Vagina (tissue), 2 donors: ENCODE results near the gene DAPK2. TPM values are rescaled to one million over a fixed set of nuclear protein-coding genes. Genes with fewer than 3 reads are reported as not detected.

Experiments
- DNase-seq, 2 donors: peaks; one replicate each; pipeline ENCODE4 v3.0.0-alpha.2; 2017; ENCODE audit errors: extremely low spot score in 2 of 2
- H3K27ac ChIP-seq: fragments of 200-600 bp; sonication (generic); one replicate; pipeline ENCODE4 v1.5.1; 2019
- H3K27me3 ChIP-seq: fragments of 200-600 bp; sonication (generic); one replicate; pipeline ENCODE4 v1.5.1; 2019
- H3K36me3 ChIP-seq, 2 donors: fragments of 200-600 bp; sonication (generic); one replicate each; pipeline ENCODE4 v1.5.1; 2017 to 2019
- H3K4me1 ChIP-seq: fragments of 200-600 bp; sonication (generic); one replicate; pipeline ENCODE4 v1.5.1; 2019
- H3K4me3 ChIP-seq, 2 donors: fragments of 200-600 bp; sonication (generic); 1 replicate in 1 of 2; 2 replicates in 1 of 2; pipeline ENCODE4 v1.5.1; 2016 to 2019
- H3K9me3 ChIP-seq: fragments of 200-600 bp; sonication (generic); one replicate; pipeline ENCODE4 v1.5.1; 2019
- POLR2A ChIP-seq, 2 donors: fragments of 450-650 bp; IDR thresholded peaks; one replicate each; pipeline ENCODE4 v1.6.1; 2017; ENCODE audit warnings: antibody characterized with exemption in 2 of 2, mild to moderate bottlenecking in 2 of 2, moderate library complexity in 2 of 2
- POLR2AphosphoS5 ChIP-seq, 2 donors: sonication (generic); formaldehyde crosslinking; IDR thresholded peaks; one replicate each; pipeline ENCODE4 v1.9.0; 2017; ENCODE audit warnings: antibody characterized with exemption in 2 of 2, mild to moderate bottlenecking in 2 of 2, low read depth in 1 of 2; ENCODE audit not compliant: insufficient read depth in 1 of 2
- intact Hi-C: fragments of 100-400 bp; cut with DNase I; formaldehyde crosslinking; loops from one replicate; pipeline ENCODE4 v1.15.1; 2023
- total RNA-seq: library from RNA; depleted of rRNA; stranded (reverse); fragments of >200 nt; gene quantifications from one replicate; pipeline ENCODE4 v1.2.3, GENCODE V29; 2016
- TF ChIP-seq, protein P1 (sequence below), 3 experiments: fragments of 450-650 bp in 2 of 3; fragments of 200-600 bp in 1 of 3; sonication (generic) in 1 of 3; IDR thresholded peaks; one replicate each; pipeline ENCODE4 v1.5.1; 2017 to 2019; ENCODE audit warnings: antibody characterized with exemption in 3 of 3, mild to moderate bottlenecking in 2 of 3, moderate library complexity in 2 of 3

The DAPK2 gene
- total RNA-seq, 1 donor from 2014 or later: 50.3 TPM

DNA sequence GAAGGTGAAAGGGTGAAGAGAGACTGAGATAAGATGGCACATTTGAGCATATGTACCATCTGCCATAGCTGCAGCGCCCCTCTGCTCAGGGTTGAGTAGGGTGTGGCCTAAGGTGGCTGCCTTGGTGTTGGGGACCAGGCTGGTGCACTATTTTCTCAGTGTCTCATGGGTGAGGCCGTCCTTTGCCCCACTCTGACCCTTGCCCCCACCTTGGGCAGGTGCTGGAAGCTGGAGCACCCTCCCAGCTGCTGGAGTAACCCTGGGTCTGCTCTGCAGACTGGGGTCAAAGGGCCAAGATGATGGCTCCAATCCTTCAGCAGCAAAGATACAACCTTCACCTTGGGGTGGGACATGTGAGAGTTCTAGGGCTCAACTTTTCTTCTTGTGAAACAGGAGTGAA, 69.2 kb downstream of the DAPK2 start:
- no peak overlapping the region for H3K27ac ChIP-seq
- no peak overlapping the region for H3K4me3 ChIP-seq
- H3K9me3 ChIP-seq: no peaks in the 10 kb centered on the region
- DNase-seq: peak; percentile 43 to 60
- intact Hi-C loops: no loop called here
- H3K27me3 ChIP-seq: no peaks in the 10 kb centered on the region
- H3K36me3 ChIP-seq: no peaks in the 10 kb centered on the region
- H3K4me1 ChIP-seq: peaks cover 22% of the 10 kb centered on the region
- TF ChIP-seq POLR2AphosphoS5 (IDR thresholded peaks at IDR 0.05; ENCODE audit: insufficient read depth in 1 of 2, low read depth in 1 of 2) (no peak), POLR2A (IDR thresholded peaks at IDR 0.05) (no peak)
- TF ChIP-seq, protein P1, sequence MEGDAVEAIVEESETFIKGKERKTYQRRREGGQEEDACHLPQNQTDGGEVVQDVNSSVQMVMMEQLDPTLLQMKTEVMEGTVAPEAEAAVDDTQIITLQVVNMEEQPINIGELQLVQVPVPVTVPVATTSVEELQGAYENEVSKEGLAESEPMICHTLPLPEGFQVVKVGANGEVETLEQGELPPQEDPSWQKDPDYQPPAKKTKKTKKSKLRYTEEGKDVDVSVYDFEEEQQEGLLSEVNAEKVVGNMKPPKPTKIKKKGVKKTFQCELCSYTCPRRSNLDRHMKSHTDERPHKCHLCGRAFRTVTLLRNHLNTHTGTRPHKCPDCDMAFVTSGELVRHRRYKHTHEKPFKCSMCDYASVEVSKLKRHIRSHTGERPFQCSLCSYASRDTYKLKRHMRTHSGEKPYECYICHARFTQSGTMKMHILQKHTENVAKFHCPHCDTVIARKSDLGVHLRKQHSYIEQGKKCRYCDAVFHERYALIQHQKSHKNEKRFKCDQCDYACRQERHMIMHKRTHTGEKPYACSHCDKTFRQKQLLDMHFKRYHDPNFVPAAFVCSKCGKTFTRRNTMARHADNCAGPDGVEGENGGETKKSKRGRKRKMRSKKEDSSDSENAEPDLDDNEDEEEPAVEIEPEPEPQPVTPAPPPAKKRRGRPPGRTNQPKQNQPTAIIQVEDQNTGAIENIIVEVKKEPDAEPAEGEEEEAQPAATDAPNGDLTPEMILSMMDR (IDR thresholded peaks at IDR 0.05): no peak

DNA sequence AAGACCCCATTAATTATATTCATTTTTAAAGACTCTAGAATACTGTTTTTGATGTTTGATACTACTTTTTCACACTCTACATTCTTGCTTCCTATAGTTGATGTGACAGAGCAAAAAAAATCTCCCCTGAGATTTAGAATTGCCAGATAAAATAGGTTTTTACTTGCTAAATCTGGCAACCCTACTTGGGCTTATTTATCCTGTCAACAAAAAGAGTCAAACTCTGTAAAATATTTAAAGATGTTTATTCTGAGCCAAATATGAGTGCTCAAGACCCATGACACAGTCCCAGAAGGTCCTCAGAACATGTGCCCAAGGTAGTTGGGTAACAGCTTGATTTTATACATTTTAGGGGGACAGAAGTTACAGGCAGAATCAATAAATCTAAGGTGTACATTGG, 72.3 kb downstream of the DAPK2 start:
- no peaks in the 10 kb centered on the region for H3K9me3 ChIP-seq
- no peak for DNase-seq
- TF ChIP-seq POLR2AphosphoS5 (IDR thresholded peaks at IDR 0.05; ENCODE audit: insufficient read depth in 1 of 2, low read depth in 1 of 2) (no peak), POLR2A (IDR thresholded peaks at IDR 0.05) (no peak)
- TF ChIP-seq, protein P1 (IDR thresholded peaks at IDR 0.05): no peak
- H3K4me1 ChIP-seq: peaks cover 27% of the 10 kb centered on the region
- no peaks in the 10 kb centered on the region for H3K27me3 ChIP-seq
- H3K4me3 ChIP-seq: no peak overlapping the region
- H3K27ac ChIP-seq: no peak overlapping the region
- no peaks in the 10 kb centered on the region for H3K36me3 ChIP-seq
- intact Hi-C loops: no loop called here

DNA sequence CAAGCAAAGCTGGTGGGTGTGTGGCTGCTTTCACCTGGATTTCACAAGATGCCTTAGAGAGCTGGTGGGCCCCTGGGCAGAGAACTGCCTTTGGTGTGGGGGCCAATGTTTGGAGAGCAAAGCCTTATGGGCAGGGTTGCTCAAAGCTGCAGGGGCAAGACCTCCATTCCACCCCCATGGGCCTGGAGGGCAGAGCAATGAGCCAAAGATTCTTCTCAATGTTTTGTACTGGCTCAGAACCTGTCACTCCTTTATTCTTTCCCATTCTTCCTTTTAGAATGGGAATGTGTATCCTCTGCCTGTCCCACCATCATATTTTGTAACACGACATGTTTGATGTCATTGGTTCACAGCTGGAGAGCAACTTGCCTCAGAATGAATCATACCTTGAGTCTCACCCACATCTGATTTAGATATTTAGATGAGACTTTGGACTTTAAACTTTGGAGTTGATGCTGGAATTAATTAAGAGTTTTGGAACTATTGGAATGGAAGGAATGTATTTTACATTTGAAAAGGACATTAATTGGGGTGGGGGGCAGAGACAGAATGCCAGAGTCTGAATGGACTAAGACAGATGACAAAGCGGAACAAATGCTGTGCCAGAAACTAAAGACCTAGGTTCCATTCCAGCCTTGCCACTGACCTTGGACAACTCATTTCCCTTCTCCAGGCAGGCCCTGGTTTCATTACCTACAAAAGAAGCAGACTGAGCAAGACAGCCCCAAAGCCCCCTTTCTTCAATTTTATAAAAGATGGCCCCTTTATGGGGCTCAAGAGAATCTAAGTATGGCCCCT, 72.9 kb downstream of the DAPK2 start:
- DNase-seq: peak; percentile 61 to 78
- intact Hi-C loops: no loop called here
- peaks cover 27% of the 10 kb centered on the region for H3K4me1 ChIP-seq
- no peak overlapping the region for H3K4me3 ChIP-seq
- no peaks in the 10 kb centered on the region for H3K36me3 ChIP-seq
- H3K27me3 ChIP-seq: no peaks in the 10 kb centered on the region
- TF ChIP-seq POLR2AphosphoS5 (IDR thresholded peaks at IDR 0.05; ENCODE audit: insufficient read depth in 1 of 2, low read depth in 1 of 2) (no peak), POLR2A (IDR thresholded peaks at IDR 0.05) (no peak)
- H3K27ac ChIP-seq: no peak overlapping the region
- H3K9me3 ChIP-seq: no peaks in the 10 kb centered on the region

DNA sequence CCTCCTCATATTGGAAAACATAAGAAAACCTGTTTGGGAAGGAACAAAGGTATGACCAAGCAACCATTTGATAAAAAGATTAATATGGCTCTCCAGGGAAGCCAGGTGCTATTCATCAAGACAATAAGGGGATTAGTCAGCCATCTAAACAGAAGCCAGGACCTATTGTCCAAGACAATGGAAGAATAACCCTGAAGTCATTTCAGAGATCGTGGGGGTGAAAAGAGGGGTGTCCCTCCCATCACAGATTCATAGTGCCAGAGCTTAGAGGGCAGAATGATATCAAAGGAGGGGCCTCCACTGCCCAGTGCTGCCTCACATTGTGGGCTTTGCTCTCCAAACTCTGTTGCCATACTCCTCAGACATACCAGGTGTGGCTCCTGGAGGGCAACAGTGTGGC, 73.5 kb downstream of the DAPK2 start:
- Histone ChIP-seq H3K9me3 (no peaks in the 10 kb centered on the region), H3K4me1 (peaks cover 27% of the 10 kb centered on the region), H3K4me3 (no peak overlapping the region), H3K27ac (no peak overlapping the region), H3K27me3 (no peaks in the 10 kb centered on the region), H3K36me3 (no peaks in the 10 kb centered on the region)
- TF ChIP-seq, protein P1 (IDR thresholded peaks at IDR 0.05): no peak
- TF ChIP-seq POLR2AphosphoS5 (IDR thresholded peaks at IDR 0.05; ENCODE audit: insufficient read depth in 1 of 2, low read depth in 1 of 2): no peak
- no peak for DNase-seq
- intact Hi-C loops: no loop called here

DNA sequence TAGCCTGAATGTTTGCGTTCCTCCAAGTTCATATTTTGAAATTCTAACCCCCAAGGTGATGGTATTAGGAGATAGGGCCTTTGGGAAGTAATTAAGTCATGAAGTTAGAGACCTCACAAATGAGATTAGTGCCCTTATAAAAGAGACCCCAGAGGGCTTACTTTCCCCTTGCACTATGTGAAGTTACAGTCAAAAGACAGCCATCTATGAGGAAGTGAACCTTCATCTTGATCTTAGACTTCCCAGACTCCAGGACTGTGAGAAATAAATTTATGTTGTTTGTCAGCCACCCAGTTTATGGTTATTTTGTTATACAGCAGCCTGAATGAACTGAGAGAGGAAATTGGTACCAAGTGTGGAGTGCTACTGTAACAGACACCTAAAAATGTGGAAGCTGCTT, 74.4 kb downstream of the DAPK2 start:
- intact Hi-C loops: no loop called here
- Histone ChIP-seq H3K36me3 (no peaks in the 10 kb centered on the region), H3K9me3 (no peaks in the 10 kb centered on the region), H3K27me3 (no peaks in the 10 kb centered on the region), H3K27ac (peak overlapping the region; percentile 34), H3K4me1 (peaks cover 27% of the 10 kb centered on the region), H3K4me3 (no peak overlapping the region)
- TF ChIP-seq POLR2A (IDR thresholded peaks at IDR 0.05): no peak
- TF ChIP-seq, protein P1 (IDR thresholded peaks at IDR 0.05): no peak
- TF ChIP-seq POLR2AphosphoS5 (IDR thresholded peaks at IDR 0.05; ENCODE audit: insufficient read depth in 1 of 2, low read depth in 1 of 2): no peak
- DNase-seq: no peak
